Astrocyte of the spinal cord (primary cell): Measurements from ENCODE around the gene PDHX.
"Not testable (repeated sequence)": the region's sequence is repeated elsewhere in the genome, so short reads cannot be mapped to it uniquely, and the experiment has no call there.

Experiments used
- DNase-seq: peaks from one replicate; pipeline ENCODE4 v3.0.0; 2011; ENCODE audit warnings: low read depth, low spot score
- H3K4me3 ChIP-seq: 2 replicates; pipeline ENCODE4 v1.5.1; 2011; ENCODE audit warnings: low read depth, mild to moderate bottlenecking, low read length, moderate library complexity
- in situ Hi-C: cut with HindIII; loops from 2 replicates; pipeline ENCODE4 v1.10.0; 2017; ENCODE audit warnings: low sequenced_read_pairs
- TF ChIP-seq, protein P1 (sequence below): IDR thresholded peaks from 2 replicates; pipeline ENCODE4 v1.5.1; 2012; ENCODE audit warnings: low read depth, mild to moderate bottlenecking, low read length, inconsistent platforms

PDHX gene

DNA sequence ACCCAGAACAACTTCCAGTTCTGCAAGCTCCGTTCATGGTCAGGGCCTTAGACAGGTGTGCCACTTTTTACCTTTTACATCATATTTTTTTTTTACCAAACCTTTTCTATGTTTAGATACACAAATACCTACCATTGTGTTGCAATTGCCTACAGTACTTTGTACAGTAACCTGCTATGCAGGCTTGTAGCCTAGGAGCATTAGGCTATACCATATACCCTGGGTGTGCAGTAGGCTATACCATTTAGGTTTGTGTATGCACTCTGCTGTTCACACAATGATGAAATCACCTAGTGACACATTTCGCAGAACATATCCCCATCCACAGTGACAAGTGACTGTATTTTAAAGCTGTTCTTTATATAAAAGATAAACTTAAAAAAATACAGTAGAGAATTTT lies 29.8 kb upstream of the PDHX start:
- TF ChIP-seq, protein P1, sequence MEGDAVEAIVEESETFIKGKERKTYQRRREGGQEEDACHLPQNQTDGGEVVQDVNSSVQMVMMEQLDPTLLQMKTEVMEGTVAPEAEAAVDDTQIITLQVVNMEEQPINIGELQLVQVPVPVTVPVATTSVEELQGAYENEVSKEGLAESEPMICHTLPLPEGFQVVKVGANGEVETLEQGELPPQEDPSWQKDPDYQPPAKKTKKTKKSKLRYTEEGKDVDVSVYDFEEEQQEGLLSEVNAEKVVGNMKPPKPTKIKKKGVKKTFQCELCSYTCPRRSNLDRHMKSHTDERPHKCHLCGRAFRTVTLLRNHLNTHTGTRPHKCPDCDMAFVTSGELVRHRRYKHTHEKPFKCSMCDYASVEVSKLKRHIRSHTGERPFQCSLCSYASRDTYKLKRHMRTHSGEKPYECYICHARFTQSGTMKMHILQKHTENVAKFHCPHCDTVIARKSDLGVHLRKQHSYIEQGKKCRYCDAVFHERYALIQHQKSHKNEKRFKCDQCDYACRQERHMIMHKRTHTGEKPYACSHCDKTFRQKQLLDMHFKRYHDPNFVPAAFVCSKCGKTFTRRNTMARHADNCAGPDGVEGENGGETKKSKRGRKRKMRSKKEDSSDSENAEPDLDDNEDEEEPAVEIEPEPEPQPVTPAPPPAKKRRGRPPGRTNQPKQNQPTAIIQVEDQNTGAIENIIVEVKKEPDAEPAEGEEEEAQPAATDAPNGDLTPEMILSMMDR, result no peak
- H3K4me3 ChIP-seq, result no peak overlapping the region
- in situ Hi-C loops, result no loop called here
- DNase-seq, result no peak

DNA sequence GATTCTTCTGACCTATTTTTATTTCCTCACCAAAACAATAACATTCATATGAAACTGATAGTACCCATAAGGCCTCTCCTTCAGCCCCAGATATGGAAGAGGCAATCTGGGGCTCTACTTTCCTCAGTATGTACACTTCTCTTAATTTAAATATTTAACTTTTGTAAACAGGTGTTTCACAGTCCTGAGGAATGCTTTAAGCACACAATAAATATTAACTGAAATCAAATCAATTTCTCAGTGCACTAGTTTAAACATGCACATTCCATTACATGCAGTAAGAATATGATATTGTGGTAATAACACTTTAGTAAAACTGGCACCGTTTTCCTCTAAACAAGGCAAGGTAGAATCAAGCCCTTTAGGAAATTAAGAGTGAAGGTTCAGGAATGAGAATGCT lies 29.2 kb upstream of the PDHX start:
- DNase-seq, result no peak
- in situ Hi-C loops, result no loop called here
- H3K4me3 ChIP-seq, result no peak overlapping the region
- TF ChIP-seq, protein P1, result no peak

DNA sequence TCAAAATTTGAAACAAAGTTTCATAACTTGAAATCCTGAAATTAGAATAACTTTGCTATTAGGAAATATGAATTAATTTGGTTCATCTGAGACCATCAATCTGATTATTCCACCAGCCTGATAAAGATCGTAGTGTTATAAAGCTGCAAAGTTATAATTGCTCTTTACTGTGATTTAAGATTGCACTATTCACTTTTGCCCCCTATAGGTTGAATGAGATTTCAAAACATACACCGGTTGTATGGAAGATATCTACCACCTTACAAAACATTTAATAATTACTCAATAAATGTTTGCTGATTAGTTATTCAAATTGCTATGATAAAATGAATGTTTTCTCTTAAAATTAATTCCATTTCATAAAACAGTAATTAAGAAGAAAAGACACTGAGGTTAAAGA lies 26.3 kb upstream of the PDHX start:
- in situ Hi-C loops, result no loop called here
- H3K4me3 ChIP-seq, result no peak overlapping the region
- TF ChIP-seq, protein P1, result peak; percentile 41
- DNase-seq, result no peak

DNA sequence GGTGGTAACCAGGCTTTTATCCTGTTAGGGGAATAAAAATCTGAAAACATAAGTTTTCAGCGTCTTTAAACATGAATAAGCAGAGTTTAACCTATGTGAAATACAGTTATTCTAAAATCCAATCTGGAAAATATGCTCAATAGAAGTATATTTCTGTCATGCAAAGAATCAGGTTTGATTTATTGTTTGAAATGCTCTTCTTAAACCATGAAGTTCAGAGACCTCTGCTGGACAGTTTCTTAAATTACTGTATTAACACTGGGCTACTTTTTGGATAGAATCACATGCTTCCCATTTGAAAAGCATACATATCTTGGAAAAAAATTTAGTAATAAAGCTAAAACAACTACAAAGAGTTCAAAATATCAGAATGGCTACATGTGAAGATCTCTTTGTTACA lies 25.6 kb upstream of the PDHX start:
- peak; percentile 58 for DNase-seq
- TF ChIP-seq, protein P1, result peak; percentile 35
- H3K4me3 ChIP-seq, result no peak overlapping the region
- in situ Hi-C loops, result no loop called here

DNA sequence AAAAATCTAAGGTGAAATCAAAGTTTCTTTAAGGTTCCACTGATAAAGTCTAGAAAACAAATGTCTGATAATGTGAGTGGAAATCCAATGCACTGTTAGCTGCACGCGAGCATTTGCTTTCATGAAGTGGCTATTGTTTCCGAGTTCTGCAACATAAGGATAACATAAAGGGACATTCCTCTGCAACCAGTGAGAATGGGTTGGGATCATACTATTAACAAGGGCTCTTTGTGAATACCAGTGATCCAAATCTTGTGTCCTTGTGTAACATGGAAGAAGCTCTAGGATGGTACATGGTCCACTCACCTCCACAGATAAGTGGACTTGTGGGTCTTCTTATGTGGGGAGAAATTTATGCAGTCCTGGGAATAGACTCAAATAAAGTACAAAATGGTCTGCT lies 24.8 kb upstream of the PDHX start:
- in situ Hi-C loops, result no loop called here
- TF ChIP-seq, protein P1, result no peak

DNA sequence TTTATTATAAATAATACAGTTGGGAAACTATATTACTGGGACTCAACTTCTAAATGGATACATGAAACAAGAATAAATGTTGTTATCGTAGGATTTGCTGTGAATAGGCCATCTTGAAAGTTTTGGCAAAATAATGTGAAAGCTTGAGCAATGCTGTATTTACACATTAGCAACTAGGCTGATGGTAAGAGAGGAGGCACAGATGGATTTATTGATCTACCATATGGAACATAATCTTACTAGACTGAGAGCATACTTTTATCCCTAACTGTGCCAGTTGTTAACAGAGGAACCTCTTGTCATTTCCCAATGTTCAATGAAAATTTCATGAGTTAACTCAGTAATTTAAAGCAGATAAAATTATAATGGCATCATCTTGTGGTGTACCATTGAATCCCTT lies 23.0 kb upstream of the PDHX start:
- TF ChIP-seq, protein P1, result no peak
- in situ Hi-C loops, result no loop called here
- H3K4me3 ChIP-seq, result no peak overlapping the region
- no peak for DNase-seq

More for the DNA sequence above, 24.8 kb upstream of the PDHX start:
- H3K4me3 ChIP-seq, result no peak overlapping the region
- DNase-seq, result no peak

DNA sequence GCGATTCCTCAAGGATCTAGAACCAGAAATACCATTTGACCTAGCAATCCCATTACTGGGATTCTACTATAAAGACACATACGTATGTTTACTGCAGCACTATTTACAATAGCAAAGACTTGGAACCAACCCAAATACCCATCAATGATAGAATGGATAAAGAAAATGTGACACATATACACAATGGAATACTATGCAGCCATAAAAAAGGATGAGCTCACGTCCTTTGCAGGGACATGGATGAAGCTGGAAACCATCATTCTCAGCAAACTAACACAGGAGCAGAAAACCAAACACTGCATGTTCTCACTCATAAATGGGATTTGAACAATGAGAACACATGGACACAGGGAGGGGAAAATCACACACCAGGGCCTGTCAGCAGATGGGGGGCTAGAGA lies 20.2 kb upstream of the PDHX start:
- in situ Hi-C loops, DNase-seq, H3K4me3 ChIP-seq: not testable (repeated sequence)
